Measurements from ENCODE around the gene CLDN14.
A peak's percentile ranks its signal among the peaks of the same experiment; 100 is the strongest.

The CLDN14 gene

GRCh38 chr21:36479415-36480402 lies at the start of gene CLDN14:
Gene CLDN14, minus strand, starts transcription at chr21:36480122. Its CDS starts 18,427 bp downstream, at chr21:36461695.
- no peak for DNase-seq (ENCODE audit: low read depth)

GRCh38 chr21:36528716-36529115 lies 48.8 kb upstream of the CLDN14 start:
- DNase-seq (ENCODE audit: low read depth) = no peak

- no peak for DNase-seq (ENCODE audit: low read depth)
Observed at GRCh38 chr21:36527317-36527716, 47.4 kb upstream of the CLDN14 start.

- DNase-seq (ENCODE audit: low read depth) = no peak
Observed at GRCh38 chr21:36526104-36526503, 46.2 kb upstream of the CLDN14 start.

- no peak for DNase-seq (ENCODE audit: low read depth)
Observed at GRCh38 chr21:36524477-36524876, 44.6 kb upstream of the CLDN14 start.

- no peak for DNase-seq (ENCODE audit: low read depth)
Observed at GRCh38 chr21:36522219-36522808, 42.4 kb upstream of the CLDN14 start.

GRCh38 chr21:36518883-36519492 lies 39.1 kb upstream of the CLDN14 start:
- no peak for DNase-seq (ENCODE audit: low read depth)

GRCh38 chr21:36517366-36518075 lies 37.6 kb upstream of the CLDN14 start:
- DNase-seq (ENCODE audit: low read depth) = no peak

- DNase-seq (ENCODE audit: low read depth) = no peak
Observed at GRCh38 chr21:36516281-36516680, 36.4 kb upstream of the CLDN14 start.

- no peak for DNase-seq (ENCODE audit: low read depth)
Observed at GRCh38 chr21:36513430-36513829, 33.5 kb upstream of the CLDN14 start.

- DNase-seq (ENCODE audit: low read depth) = no peak
Observed at GRCh38 chr21:36512971-36513370, 33.0 kb upstream of the CLDN14 start.

GRCh38 chr21:36511484-36512220 lies 31.7 kb upstream of the CLDN14 start:
- no peak for DNase-seq (ENCODE audit: low read depth)

- no peak for DNase-seq (ENCODE audit: low read depth)
Observed at GRCh38 chr21:36510911-36511310, 31.0 kb upstream of the CLDN14 start.

- no peak for DNase-seq (ENCODE audit: low read depth)
Observed at GRCh38 chr21:36509973-36510664, 30.2 kb upstream of the CLDN14 start.

GRCh38 chr21:36508948-36509347 lies 29.0 kb upstream of the CLDN14 start:
- DNase-seq (ENCODE audit: low read depth) = no peak

GRCh38 chr21:36507397-36508018 lies 27.6 kb upstream of the CLDN14 start:
- DNase-seq (ENCODE audit: low read depth) = no peak

- DNase-seq (ENCODE audit: low read depth) = no peak
Observed at GRCh38 chr21:36506482-36506881, 26.6 kb upstream of the CLDN14 start.

- peak; percentile 26 for DNase-seq (ENCODE audit: low read depth)
Observed at GRCh38 chr21:36504067-36505058, 24.4 kb upstream of the CLDN14 start.

- DNase-seq (ENCODE audit: low read depth) = no peak
Observed at GRCh38 chr21:36502365-36502764, 22.4 kb upstream of the CLDN14 start.
